Tibial nerve (tissue), 4 donors: ENCODE data around the gene GNL1. TPM values are rescaled to one million over a fixed set of nuclear protein-coding genes. Genes with fewer than 3 reads are reported as not detected.

ENCODE experiments used
- DNase-seq, 2 donors: peaks; one replicate each; pipeline ENCODE4 v3.0.0-alpha.2; 2019; ENCODE audit warnings: low spot score in 2 of 2
- H3K27ac ChIP-seq, 4 donors: fragments of 200-600 bp; sonication (generic) in 3 of 4; one replicate each; pipeline ENCODE4 v1.5.1; 2017 to 2019; ENCODE audit warnings: mild to moderate bottlenecking in 1 of 4
- H3K27me3 ChIP-seq, 2 donors: fragments of 200-600 bp; sonication (generic) in 1 of 2; one replicate each; pipeline versions ENCODE4 v1.5.1 to v1.6.0; 2017 to 2019
- H3K36me3 ChIP-seq, 3 donors: fragments of 200-600 bp; sonication (generic); one replicate each; pipeline ENCODE4 v1.5.1; 2018 to 2019
- H3K4me1 ChIP-seq, 4 donors: fragments of 200-600 bp; sonication (generic) in 3 of 4; one replicate each; pipeline ENCODE4 v1.5.1; 2017 to 2019
- H3K4me3 ChIP-seq, 4 donors: fragments of 200-600 bp; sonication (generic) in 3 of 4; one replicate each; pipeline ENCODE4 v1.5.1; 2017 to 2019; ENCODE audit warnings: mild to moderate bottlenecking in 1 of 4, moderate library complexity in 1 of 4
- H3K9me3 ChIP-seq, 4 donors: fragments of 200-600 bp; sonication (generic) in 3 of 4; one replicate each; pipeline ENCODE4 v1.5.1; 2017 to 2019
- EP300 ChIP-seq, 2 donors: sonication (generic); formaldehyde crosslinking; IDR thresholded peaks; one replicate each; pipeline ENCODE4 v1.6.1; 2017; ENCODE audit warnings: antibody characterized with exemption in 2 of 2, mild to moderate bottlenecking in 1 of 2
- POLR2A ChIP-seq, 2 donors: fragments of 450-650 bp; IDR thresholded peaks; one replicate each; pipeline ENCODE4 v1.6.1; 2017; ENCODE audit warnings: antibody characterized with exemption in 2 of 2, mild to moderate bottlenecking in 2 of 2, moderate library complexity in 2 of 2
- WGBS, 2 donors: methylation state at CpG; one replicate each; pipeline ENCODE4 v1.1.5; 2018; 5-methylcytosine and 5-hydroxymethylcytosine counted together
- total RNA-seq, 4 donors: library from RNA; depleted of rRNA; stranded (reverse); fragments of >200 nt; gene quantifications; one replicate each; pipeline ENCODE4 v1.1.0, GENCODE V29; 2016
- TF ChIP-seq, protein P1 (sequence below), 5 experiments: fragments of 200-600 bp in 3 of 5; fragments of 450-650 bp in 2 of 5; sonication (generic) in 3 of 5; IDR thresholded peaks; one replicate each; pipeline ENCODE4 v1.5.1; 2016 to 2019; ENCODE audit warnings: antibody characterized with exemption in 5 of 5, mild to moderate bottlenecking in 3 of 5, moderate library complexity in 2 of 5

GNL1 gene, protein sequence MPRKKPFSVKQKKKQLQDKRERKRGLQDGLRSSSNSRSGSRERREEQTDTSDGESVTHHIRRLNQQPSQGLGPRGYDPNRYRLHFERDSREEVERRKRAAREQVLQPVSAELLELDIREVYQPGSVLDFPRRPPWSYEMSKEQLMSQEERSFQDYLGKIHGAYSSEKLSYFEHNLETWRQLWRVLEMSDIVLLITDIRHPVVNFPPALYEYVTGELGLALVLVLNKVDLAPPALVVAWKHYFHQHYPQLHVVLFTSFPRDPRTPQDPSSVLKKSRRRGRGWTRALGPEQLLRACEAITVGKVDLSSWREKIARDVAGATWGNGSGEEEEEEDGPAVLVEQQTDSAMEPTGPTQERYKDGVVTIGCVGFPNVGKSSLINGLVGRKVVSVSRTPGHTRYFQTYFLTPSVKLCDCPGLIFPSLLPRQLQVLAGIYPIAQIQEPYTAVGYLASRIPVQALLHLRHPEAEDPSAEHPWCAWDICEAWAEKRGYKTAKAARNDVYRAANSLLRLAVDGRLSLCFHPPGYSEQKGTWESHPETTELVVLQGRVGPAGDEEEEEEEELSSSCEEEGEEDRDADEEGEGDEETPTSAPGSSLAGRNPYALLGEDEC
- 10 to 100 TPM; 38.1 to 45.2 (median 44.3) TPM for total RNA-seq

DNA sequence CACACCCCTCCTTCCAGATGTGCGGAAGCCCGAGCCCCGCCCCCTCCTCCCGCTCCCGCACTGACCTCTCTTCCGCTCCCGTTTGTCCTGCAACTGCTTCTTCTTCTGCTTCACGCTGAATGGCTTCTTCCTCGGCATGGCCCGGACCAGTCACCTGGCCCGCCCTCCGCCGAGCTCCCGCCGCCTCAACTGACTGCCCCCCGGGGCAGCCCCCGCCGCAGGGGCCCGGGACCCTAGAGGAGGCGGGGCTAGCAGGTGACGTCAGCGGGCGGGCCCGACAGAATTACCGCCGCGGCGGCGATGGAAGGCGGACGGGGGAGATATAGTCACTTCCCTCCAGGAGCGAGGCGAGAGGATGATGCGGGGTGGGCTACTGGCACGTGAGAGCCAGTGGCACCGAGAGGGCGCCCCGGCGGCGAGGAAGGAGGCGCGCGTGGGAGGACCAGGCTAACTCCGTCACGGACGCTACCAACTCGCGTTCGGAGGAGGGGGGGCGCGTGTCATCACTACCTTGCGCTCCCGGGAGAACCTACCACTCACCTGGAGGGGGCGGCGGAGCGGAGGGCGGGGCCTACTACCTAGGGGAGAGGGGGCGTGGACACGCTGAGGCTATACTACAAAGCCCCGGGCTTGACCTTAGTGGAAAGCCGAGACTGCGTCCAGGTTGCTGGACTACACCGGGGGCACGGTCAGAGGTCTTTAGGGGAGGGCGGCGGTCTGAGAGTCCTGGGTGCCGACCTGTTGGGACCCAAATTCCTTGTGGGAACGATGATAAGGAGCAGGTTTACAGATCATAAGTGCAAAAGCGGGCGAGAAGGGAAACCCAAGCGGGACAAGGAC lies at the start of gene GNL1:
Gene GNL1 (minus strand): TSS at position 424 of the 840 bp plus-strand sequence. CDS start 286 bp downstream, at position 138.
- 0% methylated on average over 37 of the region's 71 CpGs for WGBS, 2 donors
- H3K36me3 ChIP-seq, result peaks cover 0 to 35% (median 6%) of the 10 kb centered on the region in 3 donors
- TF ChIP-seq EP300 (IDR thresholded peaks at IDR 0.05) (peak; percentile 69 to 85), POLR2A (IDR thresholded peaks at IDR 0.05) (peak in 1 of 2 donors; percentile 46)
- TF ChIP-seq, protein P1, sequence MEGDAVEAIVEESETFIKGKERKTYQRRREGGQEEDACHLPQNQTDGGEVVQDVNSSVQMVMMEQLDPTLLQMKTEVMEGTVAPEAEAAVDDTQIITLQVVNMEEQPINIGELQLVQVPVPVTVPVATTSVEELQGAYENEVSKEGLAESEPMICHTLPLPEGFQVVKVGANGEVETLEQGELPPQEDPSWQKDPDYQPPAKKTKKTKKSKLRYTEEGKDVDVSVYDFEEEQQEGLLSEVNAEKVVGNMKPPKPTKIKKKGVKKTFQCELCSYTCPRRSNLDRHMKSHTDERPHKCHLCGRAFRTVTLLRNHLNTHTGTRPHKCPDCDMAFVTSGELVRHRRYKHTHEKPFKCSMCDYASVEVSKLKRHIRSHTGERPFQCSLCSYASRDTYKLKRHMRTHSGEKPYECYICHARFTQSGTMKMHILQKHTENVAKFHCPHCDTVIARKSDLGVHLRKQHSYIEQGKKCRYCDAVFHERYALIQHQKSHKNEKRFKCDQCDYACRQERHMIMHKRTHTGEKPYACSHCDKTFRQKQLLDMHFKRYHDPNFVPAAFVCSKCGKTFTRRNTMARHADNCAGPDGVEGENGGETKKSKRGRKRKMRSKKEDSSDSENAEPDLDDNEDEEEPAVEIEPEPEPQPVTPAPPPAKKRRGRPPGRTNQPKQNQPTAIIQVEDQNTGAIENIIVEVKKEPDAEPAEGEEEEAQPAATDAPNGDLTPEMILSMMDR (IDR thresholded peaks at IDR 0.05), result peak in 3 of 5 experiments; percentile 7 to 37 (median 11)
- no peaks in the 10 kb centered on the region for H3K9me3 ChIP-seq
- peak within 1 kb of the TSS; percentile 63 to 96 (median 88) for H3K4me3 ChIP-seq
- H3K27ac ChIP-seq, result peak within 1 kb of the TSS; percentile 97 to 99 (median 98)
- peak; percentile 86 to 94 for DNase-seq
- H3K27me3 ChIP-seq, result no peaks in the 10 kb centered on the region
- peaks cover 0 to 44% (median 14%) of the 10 kb centered on the region in 4 donors for H3K4me1 ChIP-seq

DNA sequence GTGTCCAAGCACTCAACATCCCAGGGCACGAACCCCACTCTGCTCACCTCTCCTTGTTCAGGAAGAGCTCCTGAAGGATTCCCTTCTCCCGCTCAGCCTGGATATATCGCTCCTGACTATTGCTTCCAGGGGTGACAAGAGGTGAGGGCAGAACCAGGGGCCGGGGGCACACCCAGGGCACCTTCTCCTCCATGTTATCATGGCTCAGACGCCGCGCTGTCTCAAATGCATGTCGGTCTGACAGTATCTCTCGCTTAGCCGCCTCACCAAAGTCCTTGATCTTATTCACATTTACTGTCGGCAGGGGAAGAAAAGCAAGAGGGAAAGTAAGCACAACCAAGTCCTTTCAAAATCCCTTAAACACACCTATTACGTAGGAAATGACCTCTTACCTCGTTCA lies 47.7 kb upstream of the GNL1 start:
- H3K9me3 ChIP-seq, result no peaks in the 10 kb centered on the region
- H3K4me3 ChIP-seq, result no peak overlapping the region
- no peak for DNase-seq
- no peaks in the 10 kb centered on the region for H3K27me3 ChIP-seq
- 92 to 94% methylated on average over 13 of the region's 13 CpGs for WGBS, 2 donors
- H3K36me3 ChIP-seq, result peaks cover 12 to 96% (median 50%) of the 10 kb centered on the region in 3 donors
- TF ChIP-seq, protein P1 (IDR thresholded peaks at IDR 0.05), result no peak
- TF ChIP-seq EP300 (IDR thresholded peaks at IDR 0.05) (no peak), POLR2A (IDR thresholded peaks at IDR 0.05) (no peak)
- H3K4me1 ChIP-seq, result peaks cover 0 to 4% (median under 1%) of the 10 kb centered on the region in 4 donors
- H3K27ac ChIP-seq, result no peak overlapping the region

DNA sequence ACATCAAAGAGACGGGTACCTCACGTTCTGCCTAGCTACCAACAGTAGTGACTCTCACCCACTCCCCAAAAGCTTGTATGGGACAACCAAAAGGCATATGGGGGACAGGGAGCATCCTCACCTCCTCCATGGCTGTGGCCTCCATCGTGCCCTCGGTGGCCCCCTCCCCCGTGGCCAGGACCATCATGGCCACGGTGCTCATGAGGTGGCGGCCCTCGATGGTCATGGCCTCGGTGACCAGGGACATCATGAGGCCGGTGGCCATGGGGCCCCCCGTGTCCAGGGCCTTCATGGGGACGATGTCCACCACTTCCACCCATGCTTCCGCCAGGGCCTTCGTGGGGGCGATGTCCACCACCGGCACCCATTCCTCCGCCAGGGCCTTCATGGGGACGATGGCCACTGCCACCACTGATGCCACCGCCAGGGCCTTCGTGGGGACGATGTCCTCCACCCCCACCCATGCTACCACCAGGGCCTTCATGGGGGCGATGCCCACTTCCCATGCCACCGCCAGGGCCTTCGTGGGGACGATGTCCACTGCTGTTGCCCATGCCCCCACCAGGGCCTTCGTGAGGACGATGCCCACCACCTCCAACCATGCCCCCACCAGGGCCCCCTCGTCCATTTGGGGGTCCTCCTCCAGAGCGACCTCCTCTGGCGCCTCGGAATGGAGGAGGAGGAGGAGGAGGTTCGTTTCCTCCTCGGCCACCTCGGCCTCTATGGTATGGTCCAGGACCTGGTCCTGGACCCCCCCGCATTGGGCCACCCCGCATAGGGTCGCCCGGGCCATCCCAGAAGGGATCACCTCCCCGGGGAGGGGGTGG lies 45.7 kb upstream of the GNL1 start:
- 93% methylated on average over 33 to 34 of the region's 39 CpGs for WGBS, 2 donors
- Histone ChIP-seq H3K4me1 (no peaks in the 10 kb centered on the region), H3K4me3 (no peak overlapping the region), H3K27me3 (no peaks in the 10 kb centered on the region), H3K27ac (no peak overlapping the region), H3K36me3 (peaks cover 12 to 77% (median 50%) of the 10 kb centered on the region in 3 donors), H3K9me3 (no peaks in the 10 kb centered on the region)
- no peak for DNase-seq
- TF ChIP-seq, protein P1 (IDR thresholded peaks at IDR 0.05), result no peak
- no peak for TF ChIP-seq POLR2A (IDR thresholded peaks at IDR 0.05)

DNA sequence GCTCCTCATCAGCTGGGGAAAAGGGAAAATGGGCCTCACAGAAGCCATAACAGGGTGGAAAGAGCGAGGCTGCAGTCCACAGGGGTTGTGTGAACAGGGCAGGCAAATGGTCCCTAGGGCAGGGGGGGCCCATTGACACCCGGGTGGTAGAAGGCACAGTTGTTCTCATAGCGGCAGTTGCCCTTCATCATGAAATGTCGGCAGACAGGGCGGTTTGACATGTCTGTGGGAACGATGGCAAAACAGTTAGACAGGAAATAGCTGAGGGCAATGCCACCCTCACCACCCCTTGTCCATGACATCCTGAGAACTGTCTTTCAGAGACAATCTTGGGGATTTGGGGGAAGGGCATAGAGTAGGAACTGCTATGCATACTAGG lies 45.1 kb upstream of the GNL1 start:
- TF ChIP-seq, protein P1 (IDR thresholded peaks at IDR 0.05), result no peak
- no peak for TF ChIP-seq POLR2A (IDR thresholded peaks at IDR 0.05)
- TF ChIP-seq EP300 (IDR thresholded peaks at IDR 0.05), result no peak
- H3K36me3 ChIP-seq, result peaks cover 12 to 73% (median 49%) of the 10 kb centered on the region in 3 donors
- H3K27me3 ChIP-seq, result no peaks in the 10 kb centered on the region
- H3K27ac ChIP-seq, result no peak overlapping the region
- H3K9me3 ChIP-seq, result no peaks in the 10 kb centered on the region
- DNase-seq, result no peak
- 55 to 68% methylated on average over 6 of the region's 6 CpGs for WGBS, 2 donors
- no peaks in the 10 kb centered on the region for H3K4me1 ChIP-seq
- H3K4me3 ChIP-seq, result no peak overlapping the region
